A673 (cell line): ENCODE data around the gene ARV1. TPM values are rescaled to one million over a fixed set of nuclear protein-coding genes. Genes with fewer than 3 reads are reported as not detected.

Source experiments
- BruUV-seq: library from RNA; stranded (reverse); fragments of 400-500 nt; replicated peaks from 2 replicates; lab custom pipeline; 2021; lab: Mats Ljungman, UMichigan
- CTCF ChIA-PET: fragments of 300-600 bp; sonication (Branson Sonifier 250); formaldehyde crosslinking; loops from one replicate; lab custom pipeline; 2022; ENCODE audit warnings: antibody characterized with exemption; lab: Charles Lee
- POLR2A ChIA-PET: fragments of 300-600 bp; sonication (Branson Sonifier 250); formaldehyde crosslinking; loops from one replicate; lab custom pipeline; 2022; ENCODE audit warnings: antibody characterized with exemption; ENCODE audit not compliant: low non-redundant PET; lab: Charles Lee
- DNase-seq: peaks from one replicate; pipeline ENCODE4 v3.0.0-alpha.2; 2015; ENCODE audit warnings: low spot score
- H3K27ac ChIP-seq: fragments of 200-600 bp; sonication (generic); 2 replicates; pipeline ENCODE4 v1.5.1; 2016; ENCODE audit warnings: mixed run types, low read depth, mild to moderate bottlenecking, mixed read lengths, antibody characterized with exemption, low read length; ENCODE audit not compliant: poor library complexity, severe bottlenecking
- H3K27me3 ChIP-seq: fragments of 200-600 bp; sonication (generic); replicated peaks from 2 replicates; pipeline ENCODE4 v1.6.1; 2017; ENCODE audit warnings: mixed run types, low read depth, mild to moderate bottlenecking, mixed read lengths, antibody characterized with exemption, low read length; ENCODE audit not compliant: insufficient read depth, poor library complexity
- H3K36me3 ChIP-seq: fragments of 200-600 bp; sonication (generic); 2 replicates; pipeline ENCODE4 v1.6.1; 2016; ENCODE audit warnings: mixed run types, mild to moderate bottlenecking, mixed read lengths, antibody characterized with exemption, low read length; ENCODE audit not compliant: insufficient read depth, poor library complexity, severe bottlenecking
- H3K4me1 ChIP-seq: fragments of 200-600 bp; sonication (generic); 2 replicates; pipeline ENCODE4 v1.6.1; 2017; ENCODE audit warnings: mixed run types, mild to moderate bottlenecking, mixed read lengths, antibody characterized with exemption, low read length; ENCODE audit not compliant: insufficient read depth, poor library complexity, severe bottlenecking
- H3K4me3 ChIP-seq: fragments of 200-600 bp; sonication (generic); 2 replicates; pipeline ENCODE4 v1.5.1; 2016; ENCODE audit warnings: low read depth, mixed run types, mild to moderate bottlenecking, mixed read lengths, low read length; ENCODE audit not compliant: poor library complexity, severe bottlenecking
- H3K9me3 ChIP-seq: fragments of 200-600 bp; sonication (generic); 2 replicates; pipeline ENCODE4 v1.6.1; 2016; ENCODE audit warnings: mixed run types, low read depth, mild to moderate bottlenecking, mixed read lengths, antibody characterized with exemption, low read length; ENCODE audit not compliant: poor library complexity, severe bottlenecking
- EZH2 ChIP-seq: fragments of 200-600 bp; sonication (generic); IDR thresholded peaks from 2 replicates; pipeline ENCODE4 v1.6.1; 2017; ENCODE audit warnings: borderline replicate concordance, low read depth, mild to moderate bottlenecking, mixed read lengths, antibody characterized with exemption, low read length; ENCODE audit not compliant: poor library complexity, severe bottlenecking
- intact Hi-C: fragments of 100-400 bp; cut with micrococcal nuclease; formaldehyde crosslinking; loops from one replicate; pipeline ENCODE4 v1.10.0; 2022; ENCODE audit not compliant: unreplicated experiment
- total RNA-seq: library from RNA; stranded (reverse); gene quantifications from 2 replicates; pipeline ENCODE4 v1.2.3, GENCODE V29; 2021
- TF ChIP-seq, protein P1 (sequence below): fragments of 300-800, 200-600 bp; sonication (generic); conservative IDR thresholded peaks from 2 replicates; pipeline ENCODE4 v1.5.1; 2017; ENCODE audit warnings: low read depth, mild to moderate bottlenecking, antibody characterized with exemption, low read length, moderate library complexity, mixed read lengths

The ARV1 gene
- total RNA-seq, 1 experiment from 2014 or later = 27.3 TPM

DNA sequence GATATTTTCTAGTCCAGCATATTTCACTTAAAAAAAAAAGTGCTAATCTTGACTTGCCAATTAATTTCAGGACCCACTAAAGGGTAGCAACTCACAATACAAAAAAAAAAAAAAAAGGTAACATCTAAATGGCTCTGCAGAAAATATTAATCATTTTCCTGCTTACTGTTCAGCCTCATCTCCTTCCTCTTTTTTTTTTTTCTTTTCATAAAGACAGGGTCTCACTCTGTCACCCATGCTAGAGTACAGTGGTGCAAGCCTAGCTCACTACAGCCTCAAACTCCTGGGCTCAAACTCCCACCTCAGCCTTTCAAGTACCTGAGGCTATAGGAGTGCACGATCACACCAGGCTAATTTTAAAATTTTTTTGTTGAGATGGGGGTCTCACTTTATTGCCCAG, 30.6 kb upstream of the ARV1 start:
- no TSS peak for BruUV-seq
- Histone ChIP-seq H3K36me3 (no peaks in the 10 kb centered on the region), H3K9me3 (no peaks in the 10 kb centered on the region), H3K4me1 (no peaks in the 10 kb centered on the region), H3K4me3 (no peak overlapping the region), H3K27ac (no peak overlapping the region), H3K27me3 (no peaks in the 10 kb centered on the region)
- ChIA-PET POLR2A (no interaction called here), CTCF (no interaction called here)
- DNase-seq = no peak
- intact Hi-C loops = no loop called here
- no peak for TF ChIP-seq EZH2
- TF ChIP-seq, protein P1, sequence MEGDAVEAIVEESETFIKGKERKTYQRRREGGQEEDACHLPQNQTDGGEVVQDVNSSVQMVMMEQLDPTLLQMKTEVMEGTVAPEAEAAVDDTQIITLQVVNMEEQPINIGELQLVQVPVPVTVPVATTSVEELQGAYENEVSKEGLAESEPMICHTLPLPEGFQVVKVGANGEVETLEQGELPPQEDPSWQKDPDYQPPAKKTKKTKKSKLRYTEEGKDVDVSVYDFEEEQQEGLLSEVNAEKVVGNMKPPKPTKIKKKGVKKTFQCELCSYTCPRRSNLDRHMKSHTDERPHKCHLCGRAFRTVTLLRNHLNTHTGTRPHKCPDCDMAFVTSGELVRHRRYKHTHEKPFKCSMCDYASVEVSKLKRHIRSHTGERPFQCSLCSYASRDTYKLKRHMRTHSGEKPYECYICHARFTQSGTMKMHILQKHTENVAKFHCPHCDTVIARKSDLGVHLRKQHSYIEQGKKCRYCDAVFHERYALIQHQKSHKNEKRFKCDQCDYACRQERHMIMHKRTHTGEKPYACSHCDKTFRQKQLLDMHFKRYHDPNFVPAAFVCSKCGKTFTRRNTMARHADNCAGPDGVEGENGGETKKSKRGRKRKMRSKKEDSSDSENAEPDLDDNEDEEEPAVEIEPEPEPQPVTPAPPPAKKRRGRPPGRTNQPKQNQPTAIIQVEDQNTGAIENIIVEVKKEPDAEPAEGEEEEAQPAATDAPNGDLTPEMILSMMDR = no peak

DNA sequence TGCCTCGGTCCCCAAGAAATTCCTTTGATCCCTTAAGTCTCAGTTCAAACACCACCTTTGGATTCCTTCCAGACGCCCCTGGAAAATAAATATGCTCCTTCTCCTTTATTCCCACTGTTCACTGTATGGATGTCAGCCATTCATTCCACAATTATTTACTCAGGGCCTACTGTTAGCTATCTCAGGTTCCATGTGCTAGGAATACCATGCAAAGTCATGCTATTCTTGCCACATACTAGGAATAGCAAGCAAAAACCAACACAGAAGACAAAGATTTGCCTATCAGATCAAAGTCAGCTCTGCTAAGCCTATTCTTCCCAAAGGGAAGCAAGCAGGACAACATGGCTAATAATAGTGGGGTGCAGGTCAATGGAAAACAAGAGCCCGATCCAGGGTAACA, 30.0 kb upstream of the ARV1 start:
- no peak overlapping the region for H3K27ac ChIP-seq
- CTCF ChIA-PET = no interaction called here
- no peaks in the 10 kb centered on the region for H3K27me3 ChIP-seq
- no peaks in the 10 kb centered on the region for H3K9me3 ChIP-seq
- H3K4me1 ChIP-seq = no peaks in the 10 kb centered on the region
- POLR2A ChIA-PET = no interaction called here
- intact Hi-C loops = no loop called here
- no peak overlapping the region for H3K4me3 ChIP-seq
- TF ChIP-seq, protein P1 = no peak
- no peak for TF ChIP-seq EZH2
- no peaks in the 10 kb centered on the region for H3K36me3 ChIP-seq
- BruUV-seq = no TSS peak
- no peak for DNase-seq

DNA sequence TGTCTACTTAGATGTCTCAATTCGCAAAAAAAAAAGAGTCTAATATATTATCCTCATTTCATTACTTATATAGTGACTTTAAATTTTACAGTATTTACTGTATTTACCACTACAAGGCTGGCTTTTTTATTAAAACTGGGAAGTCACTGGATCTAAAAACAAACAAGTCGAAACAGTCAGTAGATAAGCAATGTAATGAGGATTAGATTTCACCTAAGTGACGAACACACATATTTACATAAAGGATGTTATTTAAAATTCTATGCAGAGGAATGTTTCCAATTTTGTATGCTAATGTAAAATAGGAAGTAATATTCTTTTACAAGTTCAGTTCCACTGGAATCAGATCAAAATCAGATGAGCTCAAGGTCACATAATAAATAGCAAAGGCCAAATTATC, 28.5 kb upstream of the ARV1 start:
- CTCF ChIA-PET = no interaction called here
- peak; percentile 35 for DNase-seq

More for the DNA sequence above, 28.5 kb upstream of the ARV1 start:
- Histone ChIP-seq H3K27me3 (no peaks in the 10 kb centered on the region), H3K4me1 (no peaks in the 10 kb centered on the region), H3K27ac (no peak overlapping the region), H3K4me3 (no peak overlapping the region), H3K36me3 (peaks cover 3% of the 10 kb centered on the region), H3K9me3 (no peaks in the 10 kb centered on the region)
- POLR2A ChIA-PET = no interaction called here
- intact Hi-C loops = no loop called here
- no peak for TF ChIP-seq EZH2
- TF ChIP-seq, protein P1 = no peak
- BruUV-seq = no TSS peak
